Gastroesophageal sphincter (tissue), 3 donors: ENCODE results near the gene GRIK3.

Experiments used
- CTCF ChIP-seq, 4 experiments: fragments of 200-600 bp in 2 of 4; fragments of 450-650 bp in 2 of 4; sonication (generic) in 1 of 4; IDR thresholded peaks; one replicate each; pipeline ENCODE4 v1.5.1; 2017 to 2019; ENCODE audit warnings: antibody characterized with exemption in 4 of 4, mild to moderate bottlenecking in 2 of 4, moderate library complexity in 2 of 4
- EP300 ChIP-seq: sonication (generic); formaldehyde crosslinking; IDR thresholded peaks from one replicate; pipeline ENCODE4 v1.6.1; 2017; ENCODE audit warnings: antibody characterized with exemption, mild to moderate bottlenecking
- POLR2A ChIP-seq, 2 donors: fragments of 450-650 bp; IDR thresholded peaks; one replicate each; pipeline ENCODE4 v1.6.1; 2017; ENCODE audit warnings: antibody characterized with exemption in 2 of 2, mild to moderate bottlenecking in 2 of 2, moderate library complexity in 1 of 2
- POLR2AphosphoS5 ChIP-seq: sonication (generic); formaldehyde crosslinking; IDR thresholded peaks from one replicate; pipeline ENCODE4 v1.6.1; 2017; ENCODE audit warnings: antibody characterized with exemption

GRCh38 chr1:36996106-36996505 lies 38.2 kb downstream of the GRIK3 start:
- TF ChIP-seq EP300: no peak
- no peak for TF ChIP-seq CTCF (IDR thresholded peaks at IDR 0.05)
- no peak for TF ChIP-seq POLR2A (IDR thresholded peaks at IDR 0.05)
- no peak for TF ChIP-seq POLR2AphosphoS5
